Kidney capillary endothelial cell (primary cell): Measurements from ENCODE around the gene CGB5.
"Not testable (repeated sequence)": the region's sequence is repeated elsewhere in the genome, so short reads cannot be mapped to it uniquely, and the experiment has no call there.

Experiments
- DNase-seq: peaks from one replicate; pipeline ENCODE4 v3.0.0-alpha.2; 2018; ENCODE audit warnings: low spot score

CGB5 gene

DNA sequence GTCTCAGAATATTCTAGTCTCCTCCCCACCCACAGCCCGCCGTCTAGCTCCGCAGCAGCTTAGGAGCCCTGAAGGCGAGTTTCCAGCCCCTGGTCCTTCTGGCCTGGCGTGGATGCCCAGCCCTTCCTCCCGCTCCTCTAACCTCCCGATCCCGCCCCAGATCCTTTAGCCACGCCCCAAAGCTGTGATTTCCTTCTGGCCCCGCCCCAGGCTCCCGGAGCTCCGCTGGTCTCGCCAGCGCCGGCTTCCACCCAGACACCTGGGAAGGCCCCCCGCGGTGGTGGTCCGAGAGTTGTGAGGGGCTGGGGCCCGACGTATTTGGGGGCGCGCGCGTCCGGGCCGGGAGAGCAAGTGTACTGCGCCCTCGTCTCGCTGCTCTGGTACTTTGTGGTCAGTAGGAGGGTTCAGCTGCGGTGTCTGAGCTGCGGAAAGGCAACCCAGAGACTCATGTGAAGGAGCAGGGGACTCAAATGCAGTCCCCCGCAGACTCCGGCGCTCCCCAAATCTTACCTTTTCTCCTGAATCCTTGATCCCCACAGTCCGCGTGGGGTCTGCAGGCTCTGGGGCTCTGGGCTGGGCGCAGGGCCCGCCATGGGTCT lies 14.1 kb downstream of the CGB5 start, which contains the start of gene CGB7:
Gene CGB7, minus strand, starts transcription at position 114 of the 599 bp plus-strand sequence. CDS start 2,374 bp downstream, outside the sequence.
- DNase-seq = peak; percentile 59

DNA sequence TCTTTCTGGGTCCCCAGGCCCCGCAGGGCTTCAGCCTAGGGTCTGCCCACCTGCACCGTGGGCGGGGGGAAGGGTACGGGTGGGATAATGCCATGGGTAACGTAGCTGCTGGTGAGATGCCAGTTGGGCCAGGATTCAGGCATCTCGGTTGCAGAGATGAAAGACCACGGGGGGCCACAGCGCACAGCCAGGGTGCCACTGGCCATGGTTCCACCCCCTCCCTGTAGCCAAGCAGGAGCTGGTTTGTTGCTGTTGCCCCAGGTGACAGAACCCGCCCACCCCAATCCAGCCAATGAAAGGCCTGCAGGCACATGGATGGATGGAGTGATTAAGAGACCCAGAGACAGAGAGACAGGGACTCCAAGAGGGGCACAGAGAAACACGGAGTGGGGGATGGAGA lies 14.9 kb downstream of the CGB5 start:
- no peak for DNase-seq

DNA sequence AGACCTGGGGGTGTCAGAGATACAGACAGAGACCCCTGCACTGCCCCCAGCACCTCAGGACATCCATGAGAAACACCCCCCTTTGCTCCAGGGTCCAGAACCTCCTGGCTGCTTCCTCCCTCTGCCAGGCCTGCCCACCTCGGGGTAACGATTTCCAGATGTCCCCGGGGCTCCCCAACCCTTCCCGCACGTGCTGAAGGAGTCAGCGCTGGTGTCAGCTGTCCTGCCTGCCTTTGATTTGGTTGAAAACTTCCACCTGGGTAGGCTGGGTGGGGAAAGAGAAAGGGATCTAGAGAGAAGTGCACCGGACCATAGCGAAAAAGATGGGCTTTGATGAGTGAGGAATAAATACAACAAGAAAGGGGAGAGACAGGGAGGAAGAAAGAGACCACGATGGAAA lies 15.4 kb downstream of the CGB5 start:
- DNase-seq = no peak

DNA sequence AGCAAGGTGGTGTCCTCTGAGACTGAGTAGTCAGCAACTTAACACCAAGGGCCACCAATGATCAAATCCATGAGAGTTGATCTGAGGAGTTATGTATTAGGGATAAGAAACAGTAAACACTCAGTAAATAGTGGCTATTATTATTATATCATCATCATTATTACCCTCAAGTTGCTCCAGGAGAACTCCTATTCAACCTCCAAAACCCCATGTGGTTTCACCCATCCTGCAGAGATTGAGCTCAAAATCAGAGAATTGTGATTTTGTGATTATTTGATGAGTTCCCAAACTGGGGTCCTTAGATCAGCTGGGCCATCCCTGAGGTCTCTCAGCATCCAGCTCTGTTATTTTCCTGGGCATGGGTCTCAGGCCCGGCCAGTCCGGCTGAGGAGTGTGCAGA lies 17.4 kb downstream of the CGB5 start:
- no peak for DNase-seq

DNA sequence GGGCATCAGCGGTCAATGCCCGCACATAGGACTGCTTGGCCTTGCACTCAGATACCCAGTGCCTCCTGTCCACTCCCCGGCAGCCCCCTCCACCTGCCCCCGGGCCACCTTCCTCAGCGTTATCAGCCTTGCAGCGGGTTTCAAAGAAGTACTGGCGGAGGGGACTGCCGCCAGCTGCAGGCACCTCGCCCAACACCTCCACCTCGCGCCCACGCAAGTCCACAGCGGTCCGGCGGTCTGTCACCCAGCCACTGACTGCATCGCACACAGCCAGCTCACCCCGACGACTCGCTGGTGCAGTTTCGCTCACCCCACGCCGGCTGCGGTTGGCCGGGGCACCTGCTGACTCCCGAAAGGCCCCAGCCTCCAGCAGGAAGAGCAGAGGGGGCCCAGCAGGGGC lies 17.8 kb downstream of the CGB5 start:
- DNase-seq = no peak

DNA sequence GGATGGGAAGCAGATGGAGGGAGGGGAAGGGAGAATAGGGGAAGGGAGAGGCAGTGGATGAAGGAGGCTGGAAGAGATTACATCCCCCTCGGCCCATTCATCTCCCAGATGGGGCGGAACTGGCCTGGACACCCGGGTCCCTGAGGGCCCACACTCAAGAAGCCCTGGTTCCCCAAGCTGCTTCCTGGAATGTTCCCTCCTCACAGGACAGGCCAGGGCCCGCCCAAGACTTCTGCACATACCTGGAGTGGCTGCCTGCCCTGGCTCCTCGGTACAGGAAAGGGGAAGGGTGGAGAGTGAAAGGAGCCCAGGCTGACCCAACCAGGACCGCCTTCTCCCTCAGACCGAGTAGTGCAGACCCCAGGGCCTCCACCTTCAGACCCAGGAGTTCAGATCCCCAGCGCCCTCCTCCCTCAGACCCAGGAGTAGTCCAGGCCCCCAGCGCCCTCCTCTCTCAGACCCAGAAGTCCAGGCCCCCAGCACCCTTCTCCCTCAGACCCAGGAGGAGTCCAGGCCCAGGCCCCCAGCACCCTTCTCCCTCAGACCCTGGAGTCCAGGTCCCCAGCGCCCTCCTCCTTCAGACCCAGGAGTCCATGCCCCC lies 20.5 kb downstream of the CGB5 start:
- DNase-seq = no peak

DNA sequence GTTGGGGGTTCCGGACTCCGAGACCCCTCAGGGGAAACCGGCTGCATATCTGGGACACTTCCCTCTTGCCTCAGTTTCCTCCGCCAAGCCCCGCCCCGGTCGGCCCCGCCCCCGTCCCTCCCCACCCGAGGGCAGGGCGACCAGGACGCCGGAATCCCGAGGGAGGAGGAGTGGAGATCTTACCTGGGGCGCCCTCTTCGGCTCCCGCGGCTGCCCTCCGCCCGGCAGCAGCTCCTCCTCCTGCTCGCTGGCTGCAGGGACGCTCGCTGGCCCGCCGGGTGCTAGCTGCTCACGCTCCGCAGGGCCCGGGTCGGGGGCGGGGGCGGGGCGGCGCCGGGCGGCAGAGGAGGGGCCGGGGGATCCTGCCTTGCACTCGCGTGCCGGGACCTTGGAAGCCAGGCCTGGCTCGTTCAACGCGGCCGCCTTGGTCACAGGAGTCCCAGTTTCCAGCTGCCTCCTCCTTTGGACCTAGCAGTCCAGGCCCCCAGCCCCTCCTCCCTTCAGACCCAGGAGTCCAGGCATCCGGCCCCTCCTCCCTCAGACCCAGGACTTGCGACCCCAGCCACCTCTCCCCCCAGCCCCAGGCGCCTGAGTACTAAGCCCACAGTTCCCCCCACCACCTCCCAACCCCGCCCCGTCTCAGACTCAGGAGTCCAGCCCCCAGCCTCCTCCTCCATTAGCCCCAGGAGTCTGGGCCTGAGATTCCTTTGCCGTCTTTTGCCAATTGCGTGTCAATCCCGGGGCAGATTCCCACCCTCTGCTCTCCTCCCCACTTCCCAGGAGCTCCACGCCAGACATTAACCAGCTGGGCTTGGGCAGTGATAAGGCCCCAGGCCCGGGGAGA lies 21.3 kb downstream of the CGB5 start, which contains the start of gene NTF4:
Gene NTF4, minus strand, starts transcription at position 51 of the 844 bp plus-strand sequence. CDS start 2,821 bp downstream, outside the sequence.
- no peak for DNase-seq

DNA sequence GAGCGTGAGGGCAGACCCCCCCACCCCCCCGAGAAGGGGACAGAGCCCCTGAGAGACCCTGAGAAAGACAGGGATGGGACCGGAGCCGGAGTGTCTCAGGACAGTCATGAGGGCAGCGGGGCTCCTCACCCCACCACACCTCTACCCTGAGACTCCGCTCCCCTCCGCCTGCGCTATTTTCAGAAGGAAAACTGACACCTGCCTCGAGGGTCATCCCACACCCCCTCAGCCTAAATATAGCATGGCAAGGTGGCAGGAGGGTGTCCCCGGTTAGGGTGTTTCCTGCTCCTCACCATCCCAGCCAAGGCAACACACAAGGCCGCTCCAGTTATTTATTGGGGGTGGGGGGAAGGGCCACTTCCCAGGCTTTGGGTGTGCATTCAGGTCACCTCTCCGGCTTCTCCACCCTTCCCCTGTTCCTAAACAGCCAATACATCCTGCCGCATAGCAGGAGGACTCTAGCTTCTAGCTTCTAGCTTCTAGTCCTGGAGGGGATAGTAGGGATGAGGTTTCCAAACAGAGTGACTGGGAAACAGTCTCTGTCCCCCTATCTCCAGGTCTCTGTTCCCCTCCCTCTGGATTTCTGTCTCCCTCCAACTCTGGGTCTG lies 22.4 kb downstream of the CGB5 start:
- DNase-seq = no peak

DNA sequence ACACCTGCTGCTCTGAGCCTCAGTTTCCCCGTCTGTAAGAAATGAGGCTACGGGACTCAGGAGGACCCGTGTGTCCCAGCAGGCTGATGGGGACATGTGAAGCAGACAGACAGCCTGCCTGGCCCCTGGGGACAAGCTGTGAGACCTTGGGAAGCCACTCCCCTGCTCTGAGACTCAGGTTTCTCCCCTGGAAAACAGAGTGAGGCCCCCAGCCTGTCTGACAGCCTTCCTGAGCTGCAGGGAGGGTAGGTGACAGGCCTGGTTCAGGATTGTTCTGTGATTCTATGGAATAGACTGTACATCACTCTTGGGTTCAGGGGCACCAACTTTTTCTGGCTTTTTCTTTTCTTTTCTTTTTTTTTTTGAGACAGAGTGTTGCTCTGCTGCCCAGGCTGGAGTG lies 23.9 kb downstream of the CGB5 start:
- no peak for DNase-seq

DNA sequence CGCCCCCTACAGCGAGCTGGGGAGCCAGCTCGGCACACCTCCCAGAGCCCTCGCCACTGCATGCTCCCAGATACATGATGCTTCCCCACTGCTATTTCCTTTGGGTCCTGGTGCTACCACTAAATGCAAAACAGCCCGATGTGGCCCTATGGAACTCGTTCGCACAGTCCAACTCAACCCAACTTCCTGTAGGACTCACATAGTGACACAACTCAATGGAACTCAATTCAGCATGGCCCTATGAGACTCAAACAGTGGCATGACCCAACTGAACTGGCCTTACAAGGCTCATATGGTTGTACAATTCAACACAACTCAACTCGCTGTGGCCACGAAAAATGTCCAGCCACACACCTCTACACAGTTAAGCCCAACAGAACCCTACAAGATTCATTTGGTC lies 25.4 kb downstream of the CGB5 start:
- no peak for DNase-seq

DNA sequence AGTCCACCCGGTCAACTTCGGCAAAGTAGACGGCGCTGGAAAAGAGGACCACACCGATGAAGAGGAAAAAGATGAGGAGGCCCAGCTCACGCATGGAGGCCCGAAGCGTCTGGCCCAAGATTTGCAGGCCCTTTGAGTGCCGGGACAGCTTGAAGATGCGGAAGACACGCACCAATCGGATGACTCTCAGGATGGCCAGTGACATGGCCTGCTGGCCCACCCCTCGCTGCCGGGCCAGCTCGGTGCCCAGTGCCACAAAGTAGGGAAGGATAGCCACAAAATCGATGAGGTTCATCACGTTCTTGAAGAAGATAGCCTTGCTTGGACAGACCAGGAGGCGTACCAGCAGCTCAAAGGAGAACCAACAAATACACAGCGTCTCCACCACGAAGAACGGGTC lies 26.8 kb downstream of the CGB5 start:
- no peak for DNase-seq

DNA sequence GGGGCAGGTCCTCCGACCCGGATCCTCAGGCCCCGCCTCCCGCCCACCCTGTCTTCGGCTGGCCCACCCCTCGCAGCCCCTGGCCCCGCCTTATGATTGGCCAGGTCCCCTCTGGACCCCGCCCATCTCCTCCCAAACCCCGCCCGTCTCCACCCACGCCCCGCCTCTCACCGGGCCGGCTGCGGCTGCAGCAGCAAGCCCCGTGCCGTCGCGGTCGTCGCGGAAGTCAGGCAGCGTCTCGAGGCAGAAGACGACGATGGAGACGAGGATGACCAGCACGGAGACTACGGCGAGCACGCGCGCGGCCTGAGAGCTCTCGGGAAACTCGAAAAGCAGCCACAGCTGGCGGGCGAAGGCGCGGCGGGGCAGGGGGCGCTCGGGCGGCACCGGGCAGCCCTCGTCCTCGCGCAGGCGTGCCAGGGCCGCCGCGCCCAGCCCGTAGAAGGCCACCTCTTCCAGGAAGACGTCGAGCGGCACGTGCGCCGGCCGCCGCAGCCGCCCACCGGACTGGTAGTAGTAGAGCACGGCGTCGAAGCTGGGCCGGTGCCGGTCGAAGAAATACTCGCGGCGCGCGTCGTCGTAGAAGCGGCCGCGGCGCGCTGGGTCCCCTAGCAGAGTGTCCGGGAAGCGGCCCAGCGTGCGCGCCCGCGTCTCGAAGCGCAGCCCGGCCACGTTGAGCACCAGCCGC lies 28.4 kb downstream of the CGB5 start:
- DNase-seq = no peak

DNA sequence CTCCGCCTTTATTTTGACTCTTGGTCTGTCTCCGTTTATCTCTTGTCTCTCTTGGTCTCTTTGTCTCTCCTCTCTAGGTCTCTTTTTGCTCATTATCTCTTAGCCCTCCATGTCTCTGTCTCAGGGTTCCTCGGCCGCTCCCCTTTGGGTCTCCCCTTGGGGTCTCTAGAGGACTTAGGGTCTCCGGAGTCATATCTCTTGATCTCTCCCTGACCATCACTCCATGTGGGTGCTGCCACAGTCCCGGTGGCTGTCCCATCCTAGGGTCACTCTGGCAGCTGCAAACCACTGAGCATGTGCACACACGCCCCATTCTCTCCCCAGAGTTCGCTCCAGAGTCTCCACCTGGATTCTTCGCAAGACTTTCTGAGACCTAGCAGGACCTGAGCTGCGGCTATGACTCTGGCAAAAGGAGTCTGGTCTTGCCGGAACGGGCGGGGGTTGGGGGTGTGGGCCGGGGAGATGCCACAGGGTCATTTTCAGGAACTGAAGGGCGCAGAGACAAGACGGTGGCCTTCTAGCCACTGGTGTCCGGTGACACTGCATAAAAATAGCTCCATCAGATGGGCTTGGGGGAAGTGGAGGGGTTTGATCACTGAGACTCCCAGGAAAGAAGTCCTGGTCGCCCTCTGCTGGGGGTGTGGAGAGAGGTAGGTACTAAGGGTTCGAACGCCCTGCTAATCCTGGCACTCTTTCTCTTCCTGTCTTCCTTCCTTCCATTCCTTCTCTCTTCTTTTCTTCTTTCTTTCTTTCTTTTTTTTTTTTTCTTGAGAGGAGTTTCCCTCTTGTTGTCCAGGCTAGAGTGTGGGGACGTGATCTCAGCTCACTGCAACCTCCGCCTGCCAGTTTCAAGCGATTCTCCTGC lies 30.1 kb downstream of the CGB5 start:
- DNase-seq = no peak

DNA sequence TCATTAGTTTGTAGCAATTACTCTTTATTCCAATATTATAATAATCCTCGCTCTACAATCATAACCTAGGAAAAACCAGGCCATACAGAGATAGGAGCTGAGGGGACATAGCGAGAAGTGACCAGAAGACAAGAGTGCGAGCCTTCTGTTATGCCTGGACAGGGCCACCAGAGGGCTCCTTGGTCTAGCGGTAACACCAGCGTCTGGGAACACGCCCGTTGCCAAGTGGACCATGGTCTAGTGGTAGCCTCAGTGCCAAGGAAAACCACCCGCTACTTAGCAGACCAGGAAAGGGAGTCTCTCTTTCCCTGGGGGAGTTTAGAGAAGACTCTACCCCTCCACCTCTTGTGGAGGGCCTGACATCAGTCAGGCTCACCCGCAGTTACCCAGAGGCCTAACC lies 31.2 kb downstream of the CGB5 start:
- DNase-seq = not testable (repeated sequence)

DNA sequence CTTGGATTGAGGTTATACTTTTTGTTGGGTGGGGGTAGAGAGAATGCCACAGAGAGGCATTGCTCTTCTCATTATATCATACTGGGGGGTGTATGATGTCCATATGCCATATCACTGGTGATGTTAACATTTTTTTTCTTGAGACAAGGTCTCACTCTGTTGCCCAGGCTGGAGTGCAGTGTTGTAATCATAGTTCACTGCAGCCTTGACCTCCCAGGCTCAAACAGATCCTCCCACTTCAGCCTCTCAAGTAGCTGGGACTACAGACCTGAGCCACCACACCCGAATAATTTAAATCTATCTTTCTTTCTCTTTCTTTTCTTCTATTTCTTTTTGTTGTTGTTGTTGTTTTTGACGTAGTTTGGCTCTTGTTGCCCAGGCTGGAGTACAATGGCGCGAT lies 36.7 kb downstream of the CGB5 start:
- no peak for DNase-seq

DNA sequence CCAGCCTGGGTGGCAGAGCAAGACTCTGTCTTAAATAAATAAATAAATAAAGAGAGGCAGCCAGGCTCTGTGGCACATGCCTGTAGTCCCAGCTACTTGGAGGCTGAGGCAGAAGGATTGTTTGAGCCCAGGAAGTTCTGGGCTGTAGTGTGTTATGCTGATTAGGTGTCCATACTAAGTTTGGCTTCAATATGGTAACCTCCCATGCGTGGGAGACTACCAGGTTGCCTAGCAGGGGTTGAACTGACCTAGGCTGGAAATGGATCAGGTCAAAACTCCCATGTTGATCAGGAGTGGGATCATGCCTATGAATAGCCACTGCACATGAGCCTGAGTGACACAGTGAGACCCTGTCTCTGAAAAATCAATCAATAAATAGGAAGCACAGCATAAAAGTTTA lies 37.6 kb downstream of the CGB5 start:
- no peak for DNase-seq

DNA sequence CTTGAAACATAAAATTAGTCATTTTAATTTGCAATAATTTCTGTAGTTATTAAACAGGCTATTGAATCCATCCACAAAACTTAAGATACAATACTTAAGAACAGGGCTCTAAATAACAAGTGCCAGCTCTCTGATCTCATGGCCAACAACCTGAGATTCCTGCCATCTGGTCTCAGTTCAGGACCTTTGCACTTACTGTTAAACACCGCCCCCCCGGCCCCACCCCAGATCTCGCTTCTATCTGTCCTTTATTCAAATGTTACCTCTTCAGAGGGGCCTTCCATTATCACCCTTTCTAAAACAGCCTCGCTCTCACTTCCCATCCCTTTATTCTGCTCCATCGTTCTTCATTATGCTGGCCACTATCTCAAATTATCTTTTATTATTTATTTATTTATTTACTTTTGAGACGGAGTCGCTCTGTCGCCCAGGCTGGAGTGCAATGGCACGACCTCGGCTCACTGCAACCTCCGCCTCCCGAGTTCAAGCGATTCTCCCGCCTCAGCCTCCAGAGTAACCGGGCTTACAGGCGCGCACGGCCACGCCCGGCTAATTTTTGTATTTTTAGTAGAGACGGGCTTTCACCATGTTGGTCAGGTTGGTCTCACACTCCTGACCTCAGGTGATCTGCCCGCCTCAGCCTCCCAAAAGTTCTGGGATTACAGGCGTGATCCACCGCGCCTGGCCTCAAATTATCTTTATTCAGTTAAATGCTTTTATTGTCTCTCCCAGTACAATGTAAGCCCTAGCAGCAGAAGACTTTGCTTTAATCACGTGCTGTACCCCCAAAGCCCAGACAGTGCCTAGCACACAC lies 40.8 kb downstream of the CGB5 start:
- no peak for DNase-seq

DNA sequence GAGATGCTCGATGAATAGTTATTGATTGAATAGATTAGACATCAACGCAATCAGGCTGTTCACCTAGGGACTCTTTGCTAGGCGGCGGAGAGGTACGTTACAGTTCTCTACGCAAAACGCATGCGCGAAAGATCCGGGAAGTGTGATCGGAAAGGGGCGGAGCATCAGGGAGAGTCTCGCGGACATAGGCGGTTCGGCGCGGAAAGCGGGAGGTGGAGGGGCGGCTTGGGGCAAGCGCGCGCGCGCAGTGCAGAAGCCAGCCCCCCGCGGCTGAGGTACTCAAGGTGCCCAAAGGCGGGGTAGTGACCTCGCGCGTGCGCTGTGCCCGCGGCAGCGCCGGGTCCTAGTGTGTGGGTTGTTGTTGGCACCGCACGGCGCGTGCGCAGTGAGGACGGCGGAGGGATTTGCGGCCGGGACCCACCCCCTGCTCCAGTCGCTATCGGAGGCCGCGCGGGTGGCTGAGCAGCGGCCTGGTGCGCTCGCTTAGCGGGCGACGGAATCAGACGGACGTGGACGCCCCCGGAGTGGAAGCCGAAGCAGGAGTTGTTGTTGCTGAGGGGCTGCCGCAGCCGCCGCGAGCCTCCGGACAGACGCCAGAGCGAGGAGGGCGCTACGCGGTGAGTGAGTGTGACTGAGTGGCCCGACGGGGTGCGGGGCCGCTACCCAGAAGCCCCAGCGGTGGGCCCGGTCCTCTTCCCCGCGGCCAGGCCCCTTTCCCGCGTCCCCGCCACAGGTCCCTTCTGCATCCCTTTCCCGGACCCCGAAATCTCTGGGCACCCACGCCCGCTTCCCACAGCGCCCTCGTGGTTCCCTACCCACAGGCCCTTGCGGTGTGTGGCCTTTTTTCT lies 41.6 kb downstream of the CGB5 start, which contains the start of gene SNRNP70:
Gene SNRNP70, plus strand, starts transcription at position 432 of the 848 bp plus-strand sequence. CDS start 964 bp downstream, outside the sequence.
- DNase-seq = peak; percentile 99

DNA sequence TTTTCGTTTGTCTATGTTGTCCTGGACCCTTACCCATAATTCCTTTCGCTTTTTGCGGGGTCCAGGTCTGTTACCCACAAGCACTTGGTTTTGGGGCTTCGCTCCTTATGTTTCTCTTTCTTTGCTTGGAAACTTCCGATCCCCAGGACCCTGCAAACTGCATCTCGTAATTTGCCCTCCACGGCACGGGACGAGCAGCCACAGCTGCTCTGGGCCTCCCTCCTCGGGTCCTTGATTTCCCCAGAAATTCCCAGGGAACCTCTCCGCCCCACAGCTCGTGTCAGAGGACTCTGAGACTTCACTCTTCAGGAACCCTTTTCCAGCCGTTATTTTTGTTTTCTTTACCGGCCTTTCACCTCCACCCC lies 42.2 kb downstream of the CGB5 start:
- DNase-seq = no peak
